GM19395 (cell line): ENCODE measurements around the gene SIGLEC7.
"Not testable (repeated sequence)": the region's sequence is repeated elsewhere in the genome, so short reads cannot be mapped to it uniquely, and the experiment has no call there.

Experiments used
- ATAC-seq: cut with Tn5 transposase; IDR thresholded peaks from one replicate; pipeline ENCODE4 v1.9.1; 2021; ENCODE audit warnings: mild to moderate bottlenecking, moderate library complexity; ENCODE audit not compliant: unreplicated experiment

SIGLEC7 gene

GRCh38 chr19:51164215-51164614 lies 22.1 kb downstream of the SIGLEC7 start:
- ATAC-seq, result no peak

- ATAC-seq, result no peak
Observed at GRCh38 chr19:51166846-51167490, 24.9 kb downstream of the SIGLEC7 start.

GRCh38 chr19:51168564-51169282 lies 26.6 kb downstream of the SIGLEC7 start:
- ATAC-seq, result no peak

- ATAC-seq, result not testable (repeated sequence)
Observed at GRCh38 chr19:51169283-51169918, 27.3 kb downstream of the SIGLEC7 start.

GRCh38 chr19:51172223-51172622 lies 30.1 kb downstream of the SIGLEC7 start:
- no peak for ATAC-seq

GRCh38 chr19:51173681-51174080 lies 31.6 kb downstream of the SIGLEC7 start:
- no peak for ATAC-seq

- no peak for ATAC-seq
Observed at GRCh38 chr19:51179256-51179655, 37.2 kb downstream of the SIGLEC7 start.

GRCh38 chr19:51181377-51181912 lies 39.3 kb downstream of the SIGLEC7 start:
- ATAC-seq, result no peak

- ATAC-seq, result no peak
Observed at GRCh38 chr19:51181913-51182419, 39.9 kb downstream of the SIGLEC7 start.

GRCh38 chr19:51183629-51184028 lies 41.5 kb downstream of the SIGLEC7 start:
- ATAC-seq, result no peak

GRCh38 chr19:51185069-51185867 lies 43.2 kb downstream of the SIGLEC7 start:
- no peak for ATAC-seq

GRCh38 chr19:51185868-51186215 lies 43.7 kb downstream of the SIGLEC7 start:
- ATAC-seq, result no peak

GRCh38 chr19:51186323-51186722 lies 44.2 kb downstream of the SIGLEC7 start:
- ATAC-seq, result no peak

- no peak for ATAC-seq
Observed at GRCh38 chr19:51187395-51188226, 45.5 kb downstream of the SIGLEC7 start.

- no peak for ATAC-seq
Observed at GRCh38 chr19:51188227-51188559, 46.1 kb downstream of the SIGLEC7 start.

GRCh38 chr19:51192689-51193088 lies 50.6 kb downstream of the SIGLEC7 start:
- ATAC-seq, result no peak

- ATAC-seq, result no peak
Observed at GRCh38 chr19:51194527-51195315, 52.6 kb downstream of the SIGLEC7 start.

- ATAC-seq, result no peak
Observed at GRCh38 chr19:51195316-51195586, 53.1 kb downstream of the SIGLEC7 start.

- no peak for ATAC-seq
Observed at GRCh38 chr19:51195616-51196015, 53.5 kb downstream of the SIGLEC7 start.

GRCh38 chr19:51196181-51196580 lies 54.1 kb downstream of the SIGLEC7 start:
- no peak for ATAC-seq
